Measurements from ENCODE around the gene ADCY1.

Gene ADCY1

GRCh38 chr7:45593877-45594276, 19.7 kb downstream of the ADCY1 start:
- DNase-seq (ENCODE audit: low read depth), result no peak
- no peak overlapping the region for H3K4me3 ChIP-seq (ENCODE audit: low read length)
- TF ChIP-seq CTCF (conservative IDR thresholded peaks at IDR 0.05; ENCODE audit: low read depth, low read length), result no peak

- no peak for TF ChIP-seq CTCF (conservative IDR thresholded peaks at IDR 0.05; ENCODE audit: low read depth, low read length)
- no peak for DNase-seq (ENCODE audit: low read depth)
- H3K4me3 ChIP-seq (ENCODE audit: low read length), result no peak overlapping the region
Observed at GRCh38 chr7:45594745-45595535, 20.8 kb downstream of the ADCY1 start.

GRCh38 chr7:45595809-45596664, 21.9 kb downstream of the ADCY1 start:
- no peak for DNase-seq (ENCODE audit: low read depth)
- no peak for TF ChIP-seq CTCF (conservative IDR thresholded peaks at IDR 0.05; ENCODE audit: low read depth, low read length)
- H3K4me3 ChIP-seq (ENCODE audit: low read length), result no peak overlapping the region

GRCh38 chr7:45596665-45597095, 22.5 kb downstream of the ADCY1 start:
- DNase-seq (ENCODE audit: low read depth), result no peak
- H3K4me3 ChIP-seq (ENCODE audit: low read length), result no peak overlapping the region
- TF ChIP-seq CTCF (conservative IDR thresholded peaks at IDR 0.05; ENCODE audit: low read depth, low read length), result no peak

GRCh38 chr7:45597286-45597984, 23.3 kb downstream of the ADCY1 start:
- DNase-seq (ENCODE audit: low read depth), result no peak
- no peak for TF ChIP-seq CTCF (conservative IDR thresholded peaks at IDR 0.05; ENCODE audit: low read depth, low read length)

GRCh38 chr7:45598886-45599520, 24.8 kb downstream of the ADCY1 start:
- no peak overlapping the region for H3K4me3 ChIP-seq (ENCODE audit: low read length)
- no peak for DNase-seq (ENCODE audit: low read depth)
- TF ChIP-seq CTCF (conservative IDR thresholded peaks at IDR 0.05; ENCODE audit: low read depth, low read length), result no peak

More at GRCh38 chr7:45597286-45597984, 23.3 kb downstream of the ADCY1 start:
- no peak overlapping the region for H3K4me3 ChIP-seq (ENCODE audit: low read length)
